ENCODE measurements around the gene C22orf15. TPM values are rescaled to one million over a fixed set of nuclear protein-coding genes. Genes with fewer than 3 reads are reported as not detected.

The C22orf15 gene
- total and polyA plus RNA-seq, 4 donors: 0.03 to 0.17 (median 0.12) TPM

- Histone ChIP-seq H3K27me3 (ENCODE audit: control insufficient read depth in 4 of 4, insufficient read depth in 4 of 4, low read length in 3 of 4) (no peaks in the 10 kb centered on the region), H3K4me1 (ENCODE audit: control insufficient read depth in 4 of 4, insufficient read depth in 4 of 4, low read length in 3 of 4) (peaks cover 19 to 53% (median 36%) of the 10 kb centered on the region in 4 donors), H3K4me3 (ENCODE audit: low read depth in 1 of 3, low read length in 3 of 3) (peak within 1 kb of the TSS; percentile 67 to 96 (median 80)), H3K36me3 (ENCODE audit: control insufficient read depth in 4 of 4, insufficient read depth in 3 of 4, low read depth in 1 of 4, low read length in 3 of 4) (peaks cover 0 to 6% (median 4%) of the 10 kb centered on the region in 4 donors), H3K27ac (ENCODE audit: low read depth in 1 of 2, low read length in 2 of 2) (peak within 1 kb of the TSS; percentile 93 to 94), H3K9me3 (ENCODE audit: control insufficient read depth in 4 of 4, low read length in 3 of 4) (no peaks in the 10 kb centered on the region), H3K9ac (ENCODE audit: low read depth in 1 of 2, low read length in 2 of 2) (peak within 1 kb of the TSS; percentile 93 to 94)
- TF ChIP-seq ATF3 (IDR thresholded peaks at IDR 0.05) (no peak), TAF1 (conservative IDR thresholded peaks at IDR 0.05) (no peak), RAD21 (IDR thresholded peaks at IDR 0.05) (peak; percentile 77 to 85), FOXA1 (IDR thresholded peaks at IDR 0.05) (no peak), CTCF (IDR thresholded peaks at IDR 0.05; ENCODE audit: low read depth, low read length, missing input control) (peak; percentile 79), SP1 (IDR thresholded peaks at IDR 0.05) (peak; percentile 48), ZBTB33 (IDR thresholded peaks at IDR 0.05) (no peak), HNF4A (conservative IDR thresholded peaks at IDR 0.05) (peak in 1 of 2 donors; percentile 7), EGR1 (IDR thresholded peaks at IDR 0.05; ENCODE audit: low read depth in 2 of 2) (no peak), YY1 (IDR thresholded peaks at IDR 0.05) (peak; percentile 90), GABPA (IDR thresholded peaks at IDR 0.05 in 1 of 2, conservative IDR thresholded peaks at IDR 0.05 in 1 of 2) (no peak), NR2F2 (IDR thresholded peaks at IDR 0.05) (no peak), FOXA2 (IDR thresholded peaks at IDR 0.05) (no peak), RXRA (IDR thresholded peaks at IDR 0.05) (peak in 1 of 2 donors; percentile 15), REST (IDR thresholded peaks at IDR 0.05) (peak; percentile 52), JUND (IDR thresholded peaks at IDR 0.05) (no peak), HNF4G (IDR thresholded peaks at IDR 0.05) (no peak)
- TF ChIP-seq, protein P1, sequence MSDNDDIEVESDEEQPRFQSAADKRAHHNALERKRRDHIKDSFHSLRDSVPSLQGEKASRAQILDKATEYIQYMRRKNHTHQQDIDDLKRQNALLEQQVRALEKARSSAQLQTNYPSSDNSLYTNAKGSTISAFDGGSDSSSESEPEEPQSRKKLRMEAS (IDR thresholded peaks at IDR 0.05): peak; percentile 43
- DNase-seq (ENCODE audit: low spot score): peak; percentile 83
- WGBS: 1% methylated on average over 63 of the region's 63 CpGs
These were observed 5.1 kb downstream of the C22orf15 start, which contains the start of gene CHCHD10 for GRCh38 chr22:23767673-23768548. CHCHD10 (minus strand) TSS chr22:23767972; CDS start chr22:23767874, 98 bp downstream.
